HepG2 (cell line): Measurements from ENCODE around the gene CHST6. TPM values are rescaled to one million over a fixed set of nuclear protein-coding genes. Genes with fewer than 3 reads are reported as not detected.

ENCODE experiments used
- ATAC-seq: fragments of 200-7000 bp; cut with Tn5 transposase; 3 replicates; pipeline ENCODE4 v1.9.1; 2020; ENCODE audit warnings: mild to moderate bottlenecking, moderate library complexity
- BruUV-seq: library from RNA; stranded (reverse); fragments of 400-500 nt; replicated peaks from 2 replicates; lab custom pipeline; 2021; lab: Mats Ljungman, UMichigan
- CTCF ChIA-PET: fragments of 300-600 bp; formaldehyde crosslinking; extraction: SDS; loops from one replicate; lab custom pipeline; 2021; ENCODE audit warnings: low total read pairs, inconsistent platforms, low intra/inter-chr PET ratio; lab: Yijun Ruan, JAX
- POLR2A ChIA-PET: fragments of 350-600 bp; sonication (Branson Sonifier 250); formaldehyde crosslinking; loops from one replicate; lab custom pipeline; 2020; ENCODE audit warnings: antibody characterized with exemption, inconsistent platforms; lab: Yijun Ruan, JAX
- DNase-seq: peaks from one replicate; pipeline ENCODE4 v3.0.0-alpha.2; 2015; ENCODE audit warnings: low spot score
- FAIRE-seq: peaks from 3 replicates; lab custom pipeline; 2011; peaks lifted over from hg19 to GRCh38; lab: Jason Lieb, UNC
- H2AFZ ChIP-seq: one replicate; pipeline ENCODE4 v1.6.1; 2011; ENCODE audit warnings: low read length, inconsistent platforms
- H3K27ac ChIP-seq: fragments of 300-600 bp; 3 replicates; pipeline ENCODE4 v1.8.0; 2011; ENCODE audit warnings: mixed run types, mild to moderate bottlenecking, mixed read lengths, low read length, inconsistent platforms; ENCODE audit not compliant: insufficient read depth; ENCODE audit errors: extremely low read length
- H3K27me3 ChIP-seq, 2 experiments: fragments of 200-600 bp in 1 of 2; 2 replicates in 1 of 2; 3 replicates in 1 of 2; pipeline versions ENCODE4 v1.6.0 to v1.8.0; 2011; ENCODE audit warnings: low read length in 2 of 2, mild to moderate bottlenecking in 2 of 2, moderate library complexity in 2 of 2, inconsistent platforms in 1 of 2; ENCODE audit not compliant: insufficient read depth in 2 of 2, control insufficient read depth in 1 of 2
- H3K36me3 ChIP-seq, 2 experiments: fragments of 200-600 bp in 1 of 2; replicated peaks in 1 of 2; 2 replicates in 1 of 2; 3 replicates in 1 of 2; pipeline versions ENCODE4 v1.5.1 to v1.8.0; 2011; ENCODE audit warnings: low read length in 2 of 2, inconsistent platforms in 1 of 2; ENCODE audit not compliant: insufficient read depth in 2 of 2, control insufficient read depth in 1 of 2
- H3K4me1 ChIP-seq: 2 replicates; pipeline ENCODE4 v1.5.1; 2012; ENCODE audit warnings: low read length, inconsistent platforms; ENCODE audit not compliant: insufficient read depth
- H3K4me2 ChIP-seq: 2 replicates; pipeline ENCODE4 v1.6.0; 2011; ENCODE audit warnings: low read depth, low read length, inconsistent platforms
- H3K4me3 ChIP-seq, 3 experiments: fragments of 200-600 bp in 1 of 3; sonication (generic), shearing (Covaris generic) in 1 of 3; replicated peaks in 1 of 3; 2 replicates each; pipeline ENCODE4 v1.5.1; 2011 to 2016; ENCODE audit warnings: low read length in 3 of 3, inconsistent platforms in 2 of 3, low read depth in 2 of 3, mild to moderate bottlenecking in 2 of 3, control low read depth in 1 of 3, mixed read lengths in 1 of 3; ENCODE audit not compliant: insufficient read depth in 1 of 3
- H3K79me2 ChIP-seq: one replicate; pipeline ENCODE4 v1.6.1; 2011; ENCODE audit warnings: low read length, inconsistent platforms; ENCODE audit not compliant: insufficient read depth
- H3K9ac ChIP-seq: 2 replicates; pipeline ENCODE4 v1.6.0; 2011; ENCODE audit warnings: mild to moderate bottlenecking, low read depth, low read length, inconsistent platforms; ENCODE audit not compliant: insufficient read depth
- H3K9me3 ChIP-seq: 2 replicates; pipeline ENCODE4 v1.5.1; 2012; ENCODE audit warnings: mild to moderate bottlenecking, low read length
- H4K20me1 ChIP-seq: 2 replicates; pipeline ENCODE4 v1.6.0; 2011; ENCODE audit warnings: inconsistent platforms, mild to moderate bottlenecking, low read length, moderate library complexity; ENCODE audit not compliant: insufficient read depth
- ARNT ChIP-seq: fragments of 450-650 bp; IDR thresholded peaks from 2 replicates; pipeline ENCODE4 v1.6.1; 2017
- BHLHE40 ChIP-seq: IDR thresholded peaks from 2 replicates; pipeline ENCODE4 v1.6.1; 2011; ENCODE audit warnings: low read length, improper control_type of control experiment
- HNF4G ChIP-seq, 2 experiments: sonication (generic) in 1 of 2; formaldehyde crosslinking in 1 of 2; IDR thresholded peaks; 2 replicates each; pipeline versions ENCODE4 v1.4.0 to v1.6.1; 2011 to 2020; ENCODE audit warnings: borderline replicate concordance in 2 of 2, low read depth in 2 of 2, mild to moderate bottlenecking in 2 of 2, low read length in 1 of 2, missing genetic modification reagents in 1 of 2, moderate library complexity in 1 of 2
- KDM1A ChIP-seq: IDR thresholded peaks from 2 replicates; pipeline ENCODE4 v1.6.1; 2016; ENCODE audit warnings: missing compliant biosample characterization
- MXI1 ChIP-seq: IDR thresholded peaks from 3 replicates; pipeline ENCODE4 v1.6.1; 2012; ENCODE audit warnings: low read depth, low read length, inconsistent platforms, borderline replicate concordance
- NR2C2 ChIP-seq: sonication (generic); formaldehyde crosslinking; IDR thresholded peaks from 2 replicates; pipeline ENCODE4 v1.4.0; 2020; ENCODE audit warnings: missing genetic modification reagents, mild to moderate bottlenecking, moderate library complexity, borderline replicate concordance
- PLRG1 ChIP-seq: fragments of 450-650 bp; conservative IDR thresholded peaks from 2 replicates; pipeline ENCODE4 v1.6.1; 2016
- RELA ChIP-seq: sonication (generic); formaldehyde crosslinking; IDR thresholded peaks from 2 replicates; pipeline ENCODE4 v1.4.0; 2020; ENCODE audit warnings: missing genetic modification reagents
- TOE1 ChIP-seq: sonication (generic); formaldehyde crosslinking; IDR thresholded peaks from 2 replicates; pipeline ENCODE4 v1.4.0; 2020; ENCODE audit warnings: mild to moderate bottlenecking, missing genetic modification reagents
- ZNF121 ChIP-seq: sonication (generic); formaldehyde crosslinking; IDR thresholded peaks from 2 replicates; pipeline ENCODE4 v1.5.0; 2020; ENCODE audit warnings: mild to moderate bottlenecking, missing genetic modification reagents
- ZNF234 ChIP-seq: sonication (generic); formaldehyde crosslinking; conservative IDR thresholded peaks from 2 replicates; pipeline ENCODE4 v1.5.1; 2020; ENCODE audit warnings: mild to moderate bottlenecking, missing genetic modification reagents
- ZNF616 ChIP-seq: sonication (generic); formaldehyde crosslinking; IDR thresholded peaks from 2 replicates; pipeline ENCODE4 v1.5.0; 2020; ENCODE audit warnings: low read depth, mild to moderate bottlenecking, missing genetic modification reagents
- WGBS: methylation state at CpG from one replicate; pipeline ENCODE4 v1.1.6; 2017; ENCODE audit warnings: low lambda C conversion rate; 5-methylcytosine and 5-hydroxymethylcytosine counted together
- in situ Hi-C: cut with HindIII; loops from 2 replicates; pipeline ENCODE4 v1.10.0; 2017; ENCODE audit warnings: low pct_unique_long_range_greater_than_20kb; ENCODE audit not compliant: extremely low pct_ligation_motif_present
- intact Hi-C: fragments of 100-400 bp; cut with micrococcal nuclease; formaldehyde crosslinking; loops from one replicate; pipeline ENCODE4 v1.10.0; 2022; ENCODE audit not compliant: unreplicated experiment
- polyA plus RNA-seq, 8 experiments: library from polyadenylated mRNA; depleted of rRNA in 3 of 8; stranded (reverse) in 7 of 8; unstranded in 1 of 8; fragments of >200 nt; fragmentation: Illumina TruSeq in 4 of 8; extraction: Trizol in 4 of 8; gene quantifications; 2 replicates each; pipeline versions ENCODE4 v1.2.1 to v1.2.3, GENCODE V29; 2011 to 2016; ENCODE audit warnings: low read depth in 4 of 8, missing spikeins in 1 of 8, mixed read lengths in 1 of 8; ENCODE audit not compliant: insufficient read depth in 1 of 8
- total RNA-seq, 5 experiments: library from RNA; depleted of rRNA; stranded (reverse); fragments of >200 nt; fragmentation: Illumina TruSeq; extraction: Trizol; gene quantifications; 2 replicates each; pipeline ENCODE4 v1.2.3, GENCODE V29; 2016; ENCODE audit warnings: low read depth in 1 of 5
- TF ChIP-seq, protein P1 (sequence below): sonication (generic); formaldehyde crosslinking; IDR thresholded peaks from 2 replicates; pipeline ENCODE4 v1.5.0; 2020; ENCODE audit warnings: mild to moderate bottlenecking, missing genetic modification reagents, moderate library complexity
- TF ChIP-seq, protein P2 (sequence below): sonication (generic); formaldehyde crosslinking; IDR thresholded peaks from 2 replicates; pipeline ENCODE4 v1.4.0; 2020; ENCODE audit warnings: mild to moderate bottlenecking, missing genetic modification reagents

CHST6 gene
- total and polyA plus RNA-seq, 2 of the 13 experiments (the other 11 are each of a cell fraction or from before 2014, with no cell fraction given) = 0.18 to 0.91 TPM

DNA sequence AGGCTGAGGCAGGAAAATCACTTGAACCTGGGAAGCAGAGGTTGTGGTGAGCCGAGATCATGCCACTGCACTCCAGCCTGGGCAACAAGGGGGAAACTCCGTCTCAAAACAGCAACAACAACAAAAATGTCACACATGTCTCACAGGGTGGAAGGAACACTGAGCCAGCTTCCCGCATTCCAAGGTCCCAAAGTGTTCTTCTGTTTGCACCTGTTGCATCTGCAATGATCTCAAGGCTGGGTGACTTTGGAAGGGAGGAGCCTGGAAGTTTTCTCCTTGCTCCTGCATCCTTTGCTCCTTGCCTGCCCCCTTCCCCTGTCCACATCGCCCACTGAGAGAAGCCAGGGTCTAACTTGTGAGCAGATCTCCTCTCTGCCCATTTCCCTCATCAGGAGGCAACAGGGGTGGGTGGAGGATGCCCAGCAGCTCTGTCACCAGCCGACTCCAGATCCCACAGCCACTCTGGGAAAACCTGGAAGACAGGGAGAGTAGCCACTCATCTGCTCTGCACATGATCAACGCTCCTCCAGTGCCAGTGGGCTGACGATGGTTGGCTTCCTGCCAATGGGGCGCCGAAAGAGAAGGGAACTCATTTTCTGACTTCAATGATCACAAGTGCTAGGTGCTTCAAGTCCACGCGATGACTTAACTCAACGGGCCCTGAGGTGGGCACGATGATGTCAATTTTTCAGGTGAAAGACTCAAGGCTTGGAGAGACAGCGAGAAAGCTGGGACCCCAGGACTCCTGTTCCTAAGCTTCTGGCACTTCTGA is 12.6 kb downstream of the CHST6 start:
- FAIRE-seq = no peak

DNA sequence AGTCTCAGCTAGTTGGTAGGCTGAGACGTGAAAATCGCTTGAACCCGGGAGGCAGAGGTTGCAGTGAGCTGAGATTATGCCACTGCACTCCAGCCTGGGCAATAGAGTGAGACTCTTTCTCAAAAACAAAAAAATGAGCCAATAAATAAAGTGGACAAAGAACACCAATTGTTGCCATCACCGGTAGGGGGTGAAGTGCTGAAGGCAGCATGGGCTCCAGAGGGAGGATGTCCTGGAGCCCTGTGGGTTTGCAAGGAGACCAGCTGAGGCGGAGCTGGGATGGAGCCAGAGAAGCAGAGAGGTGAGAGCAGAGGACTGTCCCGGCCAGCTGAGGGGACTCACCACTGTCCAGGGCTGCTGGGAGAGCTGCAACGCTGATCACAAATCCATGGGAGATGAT is 13.8 kb downstream of the CHST6 start:
- intact Hi-C loops = no loop called here
- peak; percentile 58 for ATAC-seq
- POLR2A ChIA-PET = no interaction called here
- TF ChIP-seq ZNF234 (no peak), KDM1A (CRISPR knock-in tag) (0 out of 2 replicates have a peak, but pooled peaks have one; percentile 30), NR2C2 (no peak), BHLHE40 (no peak), ZNF121 (peak; percentile 95), HNF4G (IDR thresholded peaks at IDR 0.05; ENCODE audit: borderline replicate concordance, low read depth, low read length) (no peak), HNF4G (CRISPR knock-in tag; IDR thresholded peaks at IDR 0.05; ENCODE audit: borderline replicate concordance, low read depth) (no peak), TOE1 (CRISPR knock-in tag) (no peak)
- TF ChIP-seq, protein P1, sequence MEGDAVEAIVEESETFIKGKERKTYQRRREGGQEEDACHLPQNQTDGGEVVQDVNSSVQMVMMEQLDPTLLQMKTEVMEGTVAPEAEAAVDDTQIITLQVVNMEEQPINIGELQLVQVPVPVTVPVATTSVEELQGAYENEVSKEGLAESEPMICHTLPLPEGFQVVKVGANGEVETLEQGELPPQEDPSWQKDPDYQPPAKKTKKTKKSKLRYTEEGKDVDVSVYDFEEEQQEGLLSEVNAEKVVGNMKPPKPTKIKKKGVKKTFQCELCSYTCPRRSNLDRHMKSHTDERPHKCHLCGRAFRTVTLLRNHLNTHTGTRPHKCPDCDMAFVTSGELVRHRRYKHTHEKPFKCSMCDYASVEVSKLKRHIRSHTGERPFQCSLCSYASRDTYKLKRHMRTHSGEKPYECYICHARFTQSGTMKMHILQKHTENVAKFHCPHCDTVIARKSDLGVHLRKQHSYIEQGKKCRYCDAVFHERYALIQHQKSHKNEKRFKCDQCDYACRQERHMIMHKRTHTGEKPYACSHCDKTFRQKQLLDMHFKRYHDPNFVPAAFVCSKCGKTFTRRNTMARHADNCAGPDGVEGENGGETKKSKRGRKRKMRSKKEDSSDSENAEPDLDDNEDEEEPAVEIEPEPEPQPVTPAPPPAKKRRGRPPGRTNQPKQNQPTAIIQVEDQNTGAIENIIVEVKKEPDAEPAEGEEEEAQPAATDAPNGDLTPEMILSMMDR (CRISPR knock-in tag) = peak; percentile 55
- TF ChIP-seq, protein P2, sequence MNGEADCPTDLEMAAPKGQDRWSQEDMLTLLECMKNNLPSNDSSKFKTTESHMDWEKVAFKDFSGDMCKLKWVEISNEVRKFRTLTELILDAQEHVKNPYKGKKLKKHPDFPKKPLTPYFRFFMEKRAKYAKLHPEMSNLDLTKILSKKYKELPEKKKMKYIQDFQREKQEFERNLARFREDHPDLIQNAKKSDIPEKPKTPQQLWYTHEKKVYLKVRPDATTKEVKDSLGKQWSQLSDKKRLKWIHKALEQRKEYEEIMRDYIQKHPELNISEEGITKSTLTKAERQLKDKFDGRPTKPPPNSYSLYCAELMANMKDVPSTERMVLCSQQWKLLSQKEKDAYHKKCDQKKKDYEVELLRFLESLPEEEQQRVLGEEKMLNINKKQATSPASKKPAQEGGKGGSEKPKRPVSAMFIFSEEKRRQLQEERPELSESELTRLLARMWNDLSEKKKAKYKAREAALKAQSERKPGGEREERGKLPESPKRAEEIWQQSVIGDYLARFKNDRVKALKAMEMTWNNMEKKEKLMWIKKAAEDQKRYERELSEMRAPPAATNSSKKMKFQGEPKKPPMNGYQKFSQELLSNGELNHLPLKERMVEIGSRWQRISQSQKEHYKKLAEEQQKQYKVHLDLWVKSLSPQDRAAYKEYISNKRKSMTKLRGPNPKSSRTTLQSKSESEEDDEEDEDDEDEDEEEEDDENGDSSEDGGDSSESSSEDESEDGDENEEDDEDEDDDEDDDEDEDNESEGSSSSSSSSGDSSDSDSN = no peak

More for the DNA sequence above, 12.6 kb downstream of the CHST6 start:
- in situ Hi-C loops (no loop called here), intact Hi-C loops (no loop called here)
- H3K79me2 ChIP-seq = no peaks in the 10 kb centered on the region
- POLR2A ChIA-PET = no interaction called here
- no peak for TF ChIP-seq PLRG1
- TF ChIP-seq ARNT = no peak
- no peak for TF ChIP-seq MXI1
- no peak for TF ChIP-seq RELA (CRISPR knock-in tag)
- TF ChIP-seq ZNF616 (CRISPR knock-in tag) = no peak
- H4K20me1 ChIP-seq = no peaks in the 10 kb centered on the region
- no peaks in the 10 kb centered on the region for H3K9me3 ChIP-seq
- peaks cover 28% of the 10 kb centered on the region for H3K4me1 ChIP-seq
- no peak overlapping the region for H2AFZ ChIP-seq
- no peak overlapping the region for H3K27ac ChIP-seq
- peaks cover 0 to 1% of the 10 kb centered on the region in 2 experiments; a peak in 2 of 5 replicates for H3K27me3 ChIP-seq
- no peak overlapping the region for H3K4me3 ChIP-seq
- DNase-seq (no peak), ATAC-seq (no peak)
- 70% methylated on average over 12 of the region's 14 CpGs for WGBS
- CTCF ChIA-PET = no interaction called here
- H3K9ac ChIP-seq = no peak overlapping the region
- no peak overlapping the region for H3K4me2 ChIP-seq
- no peaks in the 10 kb centered on the region for H3K36me3 ChIP-seq
- BruUV-seq = no TSS peak

More for the DNA sequence above, 13.8 kb downstream of the CHST6 start:
- no peaks in the 10 kb centered on the region for H3K9me3 ChIP-seq
- BruUV-seq = no TSS peak
- no peaks in the 10 kb centered on the region for H3K79me2 ChIP-seq
- H3K4me1 ChIP-seq = peaks cover 21% of the 10 kb centered on the region
- in situ Hi-C loops = no loop called here
- no peaks in the 10 kb centered on the region for H4K20me1 ChIP-seq
- no peak overlapping the region for H3K4me2 ChIP-seq
- H3K36me3 ChIP-seq = no peaks in the 10 kb centered on the region
- 16% methylated on average over 6 of the region's 7 CpGs for WGBS
- no peak overlapping the region for H3K4me3 ChIP-seq
- CTCF ChIA-PET = interaction anchor here (1.3 kb wide), 1 partner anchor 36 kb away, joined by 5 read pairs; no protein-coding TSS in a partner anchor
- H3K27me3 ChIP-seq = peaks cover 0 to 3% of the 10 kb centered on the region in 2 experiments; a peak in 2 of 5 replicates
- DNase-seq = peak; percentile 44
- no peak overlapping the region for H3K9ac ChIP-seq
- FAIRE-seq = no peak
- no peak overlapping the region for H2AFZ ChIP-seq
- H3K27ac ChIP-seq = no peak overlapping the region
